ENCODE data around the gene ERP44.
"Not testable (repeated sequence)": the region's sequence is repeated elsewhere in the genome, so short reads cannot be mapped to it uniquely, and the experiment has no call there.

ERP44 gene

GRCh38 chr9:100066539-100066938 lies 32.3 kb downstream of the ERP44 start:
- H3F3A ChIP-seq (ENCODE audit: control insufficient read depth, insufficient read depth) = peaks cover 10% of the 10 kb centered on the region
- H3K27me3 ChIP-seq (ENCODE audit: control insufficient read depth, low read length) = no peaks in the 10 kb centered on the region
- peaks cover 10% of the 10 kb centered on the region; the same call in 1 of the 2 replicates for H3K36me3 ChIP-seq (ENCODE audit: control insufficient read depth, low read length)
- peak overlapping the region; percentile 14 for H3K27ac ChIP-seq (ENCODE audit: low read depth, low read length)
- H3K4me2 ChIP-seq (ENCODE audit: low read length) = peak overlapping the region; percentile 25
- peaks cover 9% of the 10 kb centered on the region; the same call in 1 of the 2 replicates for H4K20me1 ChIP-seq (ENCODE audit: control insufficient read depth, insufficient read depth, low read depth, low read length)
- TF ChIP-seq CTCF (IDR thresholded peaks at IDR 0.05; ENCODE audit: low read depth, low read length, poor library complexity, severe bottlenecking) = no peak
- no peak for TF ChIP-seq EZH2phosphoT487 (IDR thresholded peaks at IDR 0.05; ENCODE audit: borderline replicate concordance, low read length)
- H3K9me2 ChIP-seq (replicated peaks; ENCODE audit: control insufficient read depth, low read length) = no peaks in the 10 kb centered on the region
- H3K9me3 ChIP-seq (ENCODE audit: control insufficient read depth, insufficient read depth, low read length) = no peaks in the 10 kb centered on the region
- no peak overlapping the region for H3K4me3 ChIP-seq (ENCODE audit: low read length)
- H3K4me1 ChIP-seq (ENCODE audit: control insufficient read depth, low read length) = peaks cover 57% of the 10 kb centered on the region
- peaks cover 74% of the 10 kb centered on the region for H3K79me2 ChIP-seq (ENCODE audit: control insufficient read depth, low read length)

- H3K4me2 ChIP-seq (ENCODE audit: low read length) = no peak overlapping the region
- peaks cover 9% of the 10 kb centered on the region; the same call in 1 of the 2 replicates for H4K20me1 ChIP-seq (ENCODE audit: control insufficient read depth, insufficient read depth, low read depth, low read length)
- H3K36me3 ChIP-seq (ENCODE audit: control insufficient read depth, low read length) = peaks cover 10% of the 10 kb centered on the region; the same call in 1 of the 2 replicates
- H3K4me3 ChIP-seq (ENCODE audit: low read length) = no peak overlapping the region
- no peaks in the 10 kb centered on the region for H3K9me3 ChIP-seq (ENCODE audit: control insufficient read depth, insufficient read depth, low read length)
- TF ChIP-seq EZH2phosphoT487 (IDR thresholded peaks at IDR 0.05; ENCODE audit: borderline replicate concordance, low read length) = no peak
- TF ChIP-seq CTCF (IDR thresholded peaks at IDR 0.05; ENCODE audit: low read depth, low read length, poor library complexity, severe bottlenecking) = no peak
- peaks cover 62% of the 10 kb centered on the region for H3K4me1 ChIP-seq (ENCODE audit: control insufficient read depth, low read length)
- no peaks in the 10 kb centered on the region for H3K27me3 ChIP-seq (ENCODE audit: control insufficient read depth, low read length)
- no peaks in the 10 kb centered on the region for H3K9me2 ChIP-seq (replicated peaks; ENCODE audit: control insufficient read depth, low read length)
- peaks cover 69% of the 10 kb centered on the region for H3K79me2 ChIP-seq (ENCODE audit: control insufficient read depth, low read length)
- H3F3A ChIP-seq (ENCODE audit: control insufficient read depth, insufficient read depth) = peaks cover 13% of the 10 kb centered on the region
- H3K27ac ChIP-seq (ENCODE audit: low read depth, low read length) = no peak overlapping the region
Measured at GRCh38 chr9:100064872-100065581, 33.8 kb downstream of the ERP44 start.

- peaks cover 9% of the 10 kb centered on the region; the same call in 1 of the 2 replicates for H4K20me1 ChIP-seq (ENCODE audit: control insufficient read depth, insufficient read depth, low read depth, low read length)
- peaks cover 64% of the 10 kb centered on the region for H3K79me2 ChIP-seq (ENCODE audit: control insufficient read depth, low read length)
- H3K4me2 ChIP-seq (ENCODE audit: low read length) = peak overlapping the region; percentile 48
- H3K27me3 ChIP-seq (ENCODE audit: control insufficient read depth, low read length) = no peaks in the 10 kb centered on the region
- TF ChIP-seq CTCF (IDR thresholded peaks at IDR 0.05; ENCODE audit: low read depth, low read length, poor library complexity, severe bottlenecking) (no peak), EZH2phosphoT487 (IDR thresholded peaks at IDR 0.05; ENCODE audit: borderline replicate concordance, low read length) (no peak)
- no peaks in the 10 kb centered on the region for H3K9me3 ChIP-seq (ENCODE audit: control insufficient read depth, insufficient read depth, low read length)
- H3K4me1 ChIP-seq (ENCODE audit: control insufficient read depth, low read length) = peaks cover 80% of the 10 kb centered on the region
- H3K27ac ChIP-seq (ENCODE audit: low read depth, low read length) = no peak overlapping the region
- H3K36me3 ChIP-seq (ENCODE audit: control insufficient read depth, low read length) = peaks cover 24% of the 10 kb centered on the region
- no peaks in the 10 kb centered on the region for H3K9me2 ChIP-seq (replicated peaks; ENCODE audit: control insufficient read depth, low read length)
- peaks cover 31% of the 10 kb centered on the region for H3F3A ChIP-seq (ENCODE audit: control insufficient read depth, insufficient read depth)
- peak overlapping the region; percentile 2; the same call in 1 of the 2 replicates for H3K4me3 ChIP-seq (ENCODE audit: low read length)
Measured at GRCh38 chr9:100063185-100063584, 35.6 kb downstream of the ERP44 start.

GRCh38 chr9:100062683-100063082 lies 36.1 kb downstream of the ERP44 start:
- Histone ChIP-seq H3K4me1 (ENCODE audit: control insufficient read depth, low read length) (peaks cover 85% of the 10 kb centered on the region), H3K36me3 (ENCODE audit: control insufficient read depth, low read length) (peaks cover 29% of the 10 kb centered on the region), H3K79me2 (ENCODE audit: control insufficient read depth, low read length) (peaks cover 69% of the 10 kb centered on the region), H3F3A (ENCODE audit: control insufficient read depth, insufficient read depth) (peaks cover 32% of the 10 kb centered on the region)
- H3K4me2 ChIP-seq (ENCODE audit: low read length); H4K20me1 ChIP-seq (ENCODE audit: control insufficient read depth, insufficient read depth, low read depth, low read length); H3K27ac ChIP-seq (ENCODE audit: low read depth, low read length); H3K27me3 ChIP-seq (ENCODE audit: control insufficient read depth, low read length); H3K9me3 ChIP-seq (ENCODE audit: control insufficient read depth, insufficient read depth, low read length); H3K4me3 ChIP-seq (ENCODE audit: low read length); H3K9me2 ChIP-seq (replicated peaks; ENCODE audit: control insufficient read depth, low read length): not testable (repeated sequence)

Measured in DOHH2 (cell line).